Measurements from ENCODE around the gene PI4K2A.
A peak's percentile ranks its signal among the peaks of the same experiment; 100 is the strongest.
"Not testable (repeated sequence)": the region's sequence is repeated elsewhere in the genome, so short reads cannot be mapped to it uniquely, and the experiment has no call there.

The PI4K2A gene

GRCh38 chr10:97673736-97674525, 33.5 kb downstream of the PI4K2A start:
- TF ChIP-seq CTCF (IDR thresholded peaks at IDR 0.05; ENCODE audit: insufficient read depth, low read depth, low read length, missing control alignments) = no peak
- no peak for DNase-seq (ENCODE audit: low read depth)
- no peak overlapping the region for H3K4me3 ChIP-seq (ENCODE audit: low read depth, low read length)

GRCh38 chr10:97675222-97675621, 34.8 kb downstream of the PI4K2A start:
- no peak for TF ChIP-seq CTCF (IDR thresholded peaks at IDR 0.05; ENCODE audit: insufficient read depth, low read depth, low read length, missing control alignments)
- H3K4me3 ChIP-seq (ENCODE audit: low read depth, low read length) = no peak overlapping the region
- DNase-seq (ENCODE audit: low read depth) = no peak

GRCh38 chr10:97676770-97677581, 36.5 kb downstream of the PI4K2A start:
- H3K4me3 ChIP-seq (ENCODE audit: low read depth, low read length) = no peak overlapping the region
- TF ChIP-seq CTCF (IDR thresholded peaks at IDR 0.05; ENCODE audit: insufficient read depth, low read depth, low read length, missing control alignments) = peak; percentile 88
- peak; percentile 66 for DNase-seq (ENCODE audit: low read depth)

GRCh38 chr10:97679594-97679993, 39.1 kb downstream of the PI4K2A start:
- DNase-seq (ENCODE audit: low read depth) = no peak
- TF ChIP-seq CTCF (IDR thresholded peaks at IDR 0.05; ENCODE audit: insufficient read depth, low read depth, low read length, missing control alignments) = no peak
- no peak overlapping the region for H3K4me3 ChIP-seq (ENCODE audit: low read depth, low read length)

- no peak for TF ChIP-seq CTCF (IDR thresholded peaks at IDR 0.05; ENCODE audit: insufficient read depth, low read depth, low read length, missing control alignments)
- no peak overlapping the region for H3K4me3 ChIP-seq (ENCODE audit: low read depth, low read length)
- DNase-seq (ENCODE audit: low read depth) = no peak
These were observed 41.6 kb downstream of the PI4K2A start for GRCh38 chr10:97682042-97682441.

GRCh38 chr10:97683556-97684367, 43.3 kb downstream of the PI4K2A start:
- no peak for DNase-seq (ENCODE audit: low read depth)
- H3K4me3 ChIP-seq (ENCODE audit: low read depth, low read length) = no peak overlapping the region
- TF ChIP-seq CTCF (IDR thresholded peaks at IDR 0.05; ENCODE audit: insufficient read depth, low read depth, low read length, missing control alignments) = no peak

- not testable (repeated sequence) for DNase-seq (ENCODE audit: low read depth); H3K4me3 ChIP-seq (ENCODE audit: low read depth, low read length)
These were observed 43.9 kb downstream of the PI4K2A start for GRCh38 chr10:97684368-97684713.

Measured in GM12865 (cell line).